Left lung (tissue), 10 donors: ENCODE results near the gene DEPDC5. TPM values are rescaled to one million over a fixed set of nuclear protein-coding genes. Genes with fewer than 3 reads are reported as not detected.

ENCODE experiments used
- ATAC-seq: fragments of 200-7000 bp; cut with Tn5 transposase; one replicate; pipeline ENCODE4 v1.9.1; 2020; ENCODE audit warnings: moderate library complexity
- DNase-seq, 4 donors: peaks; one replicate each; pipeline ENCODE4 v3.0.0-alpha.2; 2013 to 2020
- H3K27ac ChIP-seq, 2 donors: fragments of 200-600 bp; sonication (generic) in 1 of 2; one replicate each; pipeline versions ENCODE4 v1.5.0 to v1.8.0; 2020 to 2021
- H3K27me3 ChIP-seq, 2 donors: fragments of 200-600 bp; sonication (generic) in 1 of 2; one replicate each; pipeline versions ENCODE4 v1.5.0 to v1.8.0; 2020 to 2021
- H3K36me3 ChIP-seq, 2 donors: fragments of 200-600 bp; sonication (generic) in 1 of 2; one replicate each; pipeline versions ENCODE4 v1.5.0 to v1.8.0; 2020 to 2021
- H3K4me1 ChIP-seq, 2 donors: fragments of 200-600 bp; one replicate each; pipeline ENCODE4 v1.8.0; 2021
- H3K4me3 ChIP-seq, 2 donors: fragments of 200-600 bp; sonication (generic) in 1 of 2; one replicate each; pipeline versions ENCODE4 v1.5.0 to v1.8.0; 2020 to 2021; ENCODE audit warnings: mild to moderate bottlenecking in 1 of 2
- H3K9me3 ChIP-seq, 2 donors: fragments of 200-600 bp; sonication (generic) in 1 of 2; one replicate each; pipeline versions ENCODE4 v1.5.0 to v1.8.0; 2020 to 2021
- CTCF ChIP-seq, 2 donors: fragments of 200-600 bp; sonication (generic) in 1 of 2; IDR thresholded peaks; one replicate each; pipeline versions ENCODE4 v1.5.0 to v1.8.0; 2021; ENCODE audit warnings: antibody characterized with exemption in 2 of 2
- intact Hi-C, 2 donors: fragments of 100-400 bp; cut with DNase I; formaldehyde crosslinking; loops; one replicate each; pipeline versions ENCODE4 v1.11.2 to v1.14.2; 2022
- polyA plus RNA-seq, 6 donors: library from polyadenylated mRNA; unstranded; fragments of 120-200 nt; gene quantifications; one replicate each; pipeline ENCODE4 v1.2.1, GENCODE V29; 2013; ENCODE audit not compliant: insufficient read length in 6 of 6
- total RNA-seq, 2 donors: library from RNA; stranded (reverse); fragmentation: NEBNext Ultra II Directional; extraction: Animal tissue kit (Norgen Biotek cat#: 25700); gene quantifications; one replicate each; pipeline ENCODE4 v1.2.1, GENCODE V29; 2021
- donor health status: DM: no; HTN: yes; CAD: no.
- donor health status: DM: no; HTN: no; CAD: no.

Gene DEPDC5
- total and polyA plus RNA-seq, 8 donors = 14.9 to 31.1 (median 18.0) TPM

GRCh38 chr22:31723723-31724122, 30.1 kb upstream of the DEPDC5 start:
- Histone ChIP-seq H3K27ac (no peak overlapping the region), H3K4me3 (no peak overlapping the region), H3K4me1 (no peaks in the 10 kb centered on the region), H3K9me3 (no peaks in the 10 kb centered on the region), H3K36me3 (peaks cover 0 to 81% of the 10 kb centered on the region in 2 donors), H3K27me3 (no peaks in the 10 kb centered on the region)
- TF ChIP-seq CTCF (IDR thresholded peaks at IDR 0.05) = no peak
- DNase-seq (no peak), ATAC-seq (no peak)
- intact Hi-C loops = no loop called here

- no peak overlapping the region for H3K4me3 ChIP-seq
- no peak for TF ChIP-seq CTCF (IDR thresholded peaks at IDR 0.05)
- H3K27ac ChIP-seq = no peak overlapping the region
- no peaks in the 10 kb centered on the region for H3K27me3 ChIP-seq
- ATAC-seq = no peak
- intact Hi-C loops = no loop called here
- no peaks in the 10 kb centered on the region for H3K9me3 ChIP-seq
- peaks cover 0 to 51% of the 10 kb centered on the region in 2 donors for H3K36me3 ChIP-seq
- H3K4me1 ChIP-seq = peaks cover 0 to 4% of the 10 kb centered on the region in 2 donors
- DNase-seq = no peak
Measured at GRCh38 chr22:31726692-31727091, 27.1 kb upstream of the DEPDC5 start.

GRCh38 chr22:31728857-31729256, 25.0 kb upstream of the DEPDC5 start:
- TF ChIP-seq CTCF (IDR thresholded peaks at IDR 0.05) = no peak
- H3K27me3 ChIP-seq = no peaks in the 10 kb centered on the region
- intact Hi-C loops = no loop called here
- ATAC-seq (no peak), DNase-seq (no peak)
- peaks cover 0 to 33% of the 10 kb centered on the region in 2 donors for H3K36me3 ChIP-seq
- H3K4me1 ChIP-seq = peaks cover 0 to 4% of the 10 kb centered on the region in 2 donors
- no peaks in the 10 kb centered on the region for H3K9me3 ChIP-seq
- H3K27ac ChIP-seq = no peak overlapping the region
- no peak overlapping the region for H3K4me3 ChIP-seq

GRCh38 chr22:31730344-31730711, 23.5 kb upstream of the DEPDC5 start:
- Histone ChIP-seq H3K27me3 (no peaks in the 10 kb centered on the region), H3K27ac (no peak overlapping the region), H3K4me1 (peaks cover 0 to 4% of the 10 kb centered on the region in 2 donors), H3K36me3 (peaks cover 0 to 28% of the 10 kb centered on the region in 2 donors), H3K9me3 (no peaks in the 10 kb centered on the region), H3K4me3 (no peak overlapping the region)
- no peak for DNase-seq
- TF ChIP-seq CTCF (IDR thresholded peaks at IDR 0.05) = no peak
- no peak for ATAC-seq
- intact Hi-C loops = no loop called here

- Histone ChIP-seq H3K27ac (no peak overlapping the region), H3K36me3 (peaks cover 0 to 34% of the 10 kb centered on the region in 2 donors), H3K4me1 (peaks cover 0 to 4% of the 10 kb centered on the region in 2 donors), H3K27me3 (no peaks in the 10 kb centered on the region), H3K4me3 (no peak overlapping the region), H3K9me3 (no peaks in the 10 kb centered on the region)
- no peak for TF ChIP-seq CTCF (IDR thresholded peaks at IDR 0.05)
- no peak for ATAC-seq
- no peak for DNase-seq
- intact Hi-C loops = no loop called here
Measured at GRCh38 chr22:31732089-31732829, 21.6 kb upstream of the DEPDC5 start.
